HCT116 (cell line): Measurements from ENCODE around the gene MAN1A1. TPM values are rescaled to one million over a fixed set of nuclear protein-coding genes. Genes with fewer than 3 reads are reported as not detected.

ENCODE experiments used
- ATAC-seq: fragments of 200-7000 bp; cut with Tn5 transposase; 2 replicates; pipeline ENCODE4 v1.9.1; 2020; ENCODE audit warnings: mild to moderate bottlenecking, moderate library complexity
- BruUV-seq: library from RNA; stranded (reverse); fragments of 400-500 nt; replicated peaks from 2 replicates; lab custom pipeline; 2021; lab: Mats Ljungman, UMichigan
- CTCF ChIA-PET: fragments of 300-600 bp; sonication (Branson Sonifier 250); formaldehyde crosslinking; loops from one replicate; lab custom pipeline; 2021; ENCODE audit warnings: antibody characterized with exemption; lab: Charles Lee
- POLR2A ChIA-PET: fragments of 300-600, 350-600 bp; sonication (Branson Sonifier 250); formaldehyde crosslinking; loops from one replicate; lab custom pipeline; 2021; ENCODE audit warnings: antibody characterized with exemption; lab: Charles Lee
- RAD21 ChIA-PET, 2 experiments: fragments of 300-600 bp; sonication (Branson Sonifier 250); formaldehyde crosslinking; loops; one replicate each; lab custom pipeline; 2023; ENCODE audit warnings: low total read pairs in 2 of 2; ENCODE audit not compliant: uncharacterized antibody in 2 of 2, unreplicated experiment in 2 of 2, low non-redundant PET in 1 of 2; lab: Charles Lee
- DNase-seq: peaks from one replicate; pipeline ENCODE4 v3.0.0-alpha.2; 2010; ENCODE audit warnings: low read depth, low spot score
- H2AFZ ChIP-seq: fragments of 200-600 bp; shearing (Covaris generic), sonication (generic); 2 replicates; pipeline ENCODE4 v1.6.1; 2017; ENCODE audit warnings: low read depth, mixed run types, mixed read lengths, antibody characterized with exemption, low read length; ENCODE audit not compliant: poor library complexity, severe bottlenecking
- H3K27ac ChIP-seq: 2 replicates; pipeline ENCODE4 v1.5.1; 2012; ENCODE audit warnings: low read depth, low read length
- H3K27me3 ChIP-seq: fragments of 200-600 bp; sonication (generic); 2 replicates; pipeline ENCODE4 v1.6.1; 2016; ENCODE audit warnings: mixed run types, low read length, mixed read lengths; ENCODE audit not compliant: insufficient read depth
- H3K36me3 ChIP-seq, 2 experiments: fragments of 200-500 bp in 1 of 2; fragments of 200-600 bp in 1 of 2; sonication (Bioruptor generic) in 1 of 2; sonication (generic) in 1 of 2; 2 replicates each; pipeline versions ENCODE4 v1.5.1 to v1.6.1; 2014 to 2016; ENCODE audit warnings: low read length in 2 of 2, inconsistent platforms in 1 of 2, mixed read lengths in 1 of 2, mixed run types in 1 of 2; ENCODE audit not compliant: insufficient read depth in 2 of 2, control insufficient read depth in 1 of 2
- H3K4me1 ChIP-seq, 2 experiments: fragments of 200-600 bp in 1 of 2; sonication (generic) in 1 of 2; 2 replicates each; pipeline versions ENCODE4 v1.5.1 to v1.6.1; 2012 to 2017; ENCODE audit warnings: low read length in 2 of 2, inconsistent platforms in 1 of 2, mild to moderate bottlenecking in 1 of 2, mixed read lengths in 1 of 2, mixed run types in 1 of 2, moderate library complexity in 1 of 2; ENCODE audit not compliant: insufficient read depth in 2 of 2, control insufficient read depth in 1 of 2
- H3K4me2 ChIP-seq: fragments of 200-600 bp; sonication (generic); 2 replicates; pipeline ENCODE4 v1.6.1; 2017; ENCODE audit warnings: mixed run types, low read length, mixed read lengths
- H3K4me3 ChIP-seq, 2 experiments: fragments of 200-600 bp in 1 of 2; sonication (generic) in 1 of 2; replicated peaks in 1 of 2; 2 replicates each; pipeline ENCODE4 v1.5.1; 2011 to 2016; ENCODE audit warnings: low read length in 2 of 2, control low read depth in 1 of 2, low read depth in 1 of 2, mild to moderate bottlenecking in 1 of 2, mixed read lengths in 1 of 2, mixed run types in 1 of 2
- H3K79me2 ChIP-seq: fragments of 200-600 bp; sonication (generic); 2 replicates; pipeline ENCODE4 v1.6.1; 2017; ENCODE audit warnings: mild to moderate bottlenecking, mixed run types, low read length, moderate library complexity, mixed read lengths; ENCODE audit not compliant: insufficient read depth
- H3K9ac ChIP-seq: fragments of 200-600 bp; sonication (generic); 2 replicates; pipeline ENCODE4 v1.6.1; 2016; ENCODE audit warnings: low read length, mixed read lengths
- H3K9me2 ChIP-seq: fragments of 200-600 bp; sonication (generic), shearing (Covaris generic); 2 replicates; pipeline ENCODE4 v1.6.1; 2017; ENCODE audit warnings: mixed run types, mild to moderate bottlenecking, moderate library complexity; ENCODE audit not compliant: insufficient read depth
- H3K9me3 ChIP-seq, 2 experiments: fragments of 200-500 bp in 1 of 2; fragments of 200-600 bp in 1 of 2; sonication (Bioruptor generic) in 1 of 2; sonication (generic) in 1 of 2; 2 replicates each; pipeline ENCODE4 v1.6.1; 2014 to 2017; ENCODE audit warnings: low read length in 2 of 2, mixed read lengths in 2 of 2, inconsistent platforms in 1 of 2, low read depth in 1 of 2, mild to moderate bottlenecking in 1 of 2, mixed run types in 1 of 2, moderate library complexity in 1 of 2; ENCODE audit not compliant: control insufficient read depth in 1 of 2, insufficient read depth in 1 of 2
- H4K20me1 ChIP-seq: fragments of 200-600 bp; sonication (generic), shearing (Covaris generic); 2 replicates; pipeline ENCODE4 v1.6.1; 2017; ENCODE audit warnings: mixed run types, mild to moderate bottlenecking, moderate library complexity; ENCODE audit not compliant: insufficient read depth
- CEBPB ChIP-seq: IDR thresholded peaks from 2 replicates; pipeline ENCODE4 v1.6.1; 2012; ENCODE audit warnings: low read depth
- CTCF ChIP-seq, 3 experiments: fragments of 200-600 bp in 1 of 3; sonication (generic) in 1 of 3; IDR thresholded peaks in 2 of 3; conservative IDR thresholded peaks in 1 of 3; 2 replicates each; pipeline ENCODE4 v1.5.1; 2012 to 2017; ENCODE audit warnings: low read depth in 2 of 3, low read length in 2 of 3, antibody characterized with exemption in 1 of 3, borderline replicate concordance in 1 of 3, control low read depth in 1 of 3, mild to moderate bottlenecking in 1 of 3, mixed read lengths in 1 of 3, mixed run types in 1 of 3, moderate library complexity in 1 of 3; ENCODE audit not compliant: insufficient read depth in 1 of 3
- EGR1 ChIP-seq: IDR thresholded peaks from 2 replicates; pipeline ENCODE4 v1.6.1; 2012; ENCODE audit warnings: low read depth
- EZH2 ChIP-seq: fragments of 200-600 bp; sonication (generic); IDR thresholded peaks from 2 replicates; pipeline ENCODE4 v1.6.1; 2017; ENCODE audit warnings: antibody characterized with exemption, mixed run types
- EZH2phosphoT487 ChIP-seq: fragments of 200-600 bp; IDR thresholded peaks from 2 replicates; pipeline ENCODE4 v1.6.1; 2018; ENCODE audit warnings: antibody characterized with exemption, borderline replicate concordance
- FOSL1 ChIP-seq: IDR thresholded peaks from 2 replicates; pipeline ENCODE4 v1.6.1; 2012; ENCODE audit warnings: low read depth
- JUND ChIP-seq: IDR thresholded peaks from 2 replicates; pipeline ENCODE4 v1.6.1; 2012
- POLR2AphosphoS5 ChIP-seq: IDR thresholded peaks from 2 replicates; pipeline ENCODE4 v1.6.1; 2011; ENCODE audit warnings: mild to moderate bottlenecking, low read depth, low read length, moderate library complexity
- SP1 ChIP-seq: IDR thresholded peaks from 2 replicates; pipeline ENCODE4 v1.6.1; 2012; ENCODE audit warnings: low read depth
- SRF ChIP-seq: IDR thresholded peaks from 2 replicates; pipeline ENCODE4 v1.6.1; 2012; ENCODE audit warnings: low read depth
- intact Hi-C: fragments of 100-400 bp; cut with micrococcal nuclease; formaldehyde crosslinking; loops from 2 replicates; pipeline ENCODE4 v1.10.0; 2022
- total RNA-seq: library from RNA; stranded (reverse); gene quantifications from one replicate; pipeline ENCODE4 v1.2.1, GENCODE V29; 2021; ENCODE audit not compliant: unreplicated experiment
- TF ChIP-seq, protein P1 (sequence below): IDR thresholded peaks from 2 replicates; pipeline ENCODE4 v1.6.1; 2012

Gene MAN1A1
- total RNA-seq, 1 experiment from 2014 or later = 46.0 TPM

- H3K9me3 ChIP-seq = no peaks in the 10 kb centered on the region
- no peaks in the 10 kb centered on the region for H3K27me3 ChIP-seq
- peak overlapping the region; percentile 54 for H3K9ac ChIP-seq
- no peaks in the 10 kb centered on the region for H3K36me3 ChIP-seq
- peak overlapping the region; percentile 70 for H2AFZ ChIP-seq
- DNase-seq = peak; percentile 74
- ATAC-seq = peak; percentile 60
- CTCF ChIA-PET = interaction anchor here (0.7 to 2.1 kb wide), 10 partner anchors 12 to 849 kb away, joined by 3 to 9 read pairs (median 6); no protein-coding TSS in a partner anchor
- no peaks in the 10 kb centered on the region for H4K20me1 ChIP-seq
- H3K4me2 ChIP-seq = peak overlapping the region; percentile 74
- TF ChIP-seq EZH2 = no peak
- no peak for TF ChIP-seq CTCF (IDR thresholded peaks at IDR 0.05 in 2 of 3, conservative IDR thresholded peaks at IDR 0.05 in 1 of 3; ENCODE audit: borderline replicate concordance in 1 of 3, insufficient read depth in 1 of 3, low read depth in 2 of 3, low read length in 2 of 3)
- peak; percentile 86 for TF ChIP-seq SP1
- TF ChIP-seq POLR2AphosphoS5 = peak; percentile 35; the same call in 1 of the 2 replicates
- TF ChIP-seq EGR1 = peak; percentile 51; the same call in 1 of the 2 replicates
- TF ChIP-seq, protein P1, sequence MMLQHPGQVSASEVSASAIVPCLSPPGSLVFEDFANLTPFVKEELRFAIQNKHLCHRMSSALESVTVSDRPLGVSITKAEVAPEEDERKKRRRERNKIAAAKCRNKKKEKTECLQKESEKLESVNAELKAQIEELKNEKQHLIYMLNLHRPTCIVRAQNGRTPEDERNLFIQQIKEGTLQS = 0 out of 2 replicates have a peak, but pooled peaks have one; percentile 26
- TF ChIP-seq EZH2phosphoT487 = no peak
- peak; percentile 45; the same call in 1 of the 2 replicates for TF ChIP-seq CEBPB
- peak; percentile 65 for TF ChIP-seq SRF
- peak; percentile 95 for TF ChIP-seq JUND
- TF ChIP-seq FOSL1 = peak; percentile 99
- POLR2A ChIA-PET = interaction anchor here (0.7 to 1.0 kb wide), 4 partner anchors 17 to 176 kb away, joined by 3 read pairs; no protein-coding TSS in a partner anchor
- no peaks in the 10 kb centered on the region for H3K9me2 ChIP-seq
- H3K4me3 ChIP-seq = peak overlapping the region; percentile 3 to 31; a peak in 2 of 4 replicates
- intact Hi-C loops = loop anchor here (1.0 kb wide), 1 partner anchor 17 kb away; no protein-coding TSS in a partner anchor
- H3K27ac ChIP-seq = peak overlapping the region; percentile 62
- RAD21 ChIA-PET = interaction anchor here (1.1 to 1.5 kb wide), 2 partner anchors 17 to 18 kb away, joined by 3 to 4 read pairs; no protein-coding TSS in a partner anchor
- no TSS peak for BruUV-seq
- H3K4me1 ChIP-seq = peaks cover 31 to 53% of the 10 kb centered on the region in 2 experiments
- H3K79me2 ChIP-seq = no peaks in the 10 kb centered on the region
Measured at GRCh38 chr6:119129968-119130484, 219.5 kb downstream of the MAN1A1 start.
